B cell (primary cell): ENCODE results near the gene GASK1A. TPM values are rescaled to one million over a fixed set of nuclear protein-coding genes. Genes with fewer than 3 reads are reported as not detected.

Experiments used
- ATAC-seq: fragments of 200-7000 bp; cut with Tn5 transposase; one replicate; pipeline ENCODE4 v1.10.0; 2021; ENCODE audit warnings: low read depth, mild to moderate bottlenecking, moderate number of reproducible peaks, moderate library complexity
- CTCF ChIA-PET: fragments of 350-600 bp; sonication (Branson Sonifier 250); formaldehyde crosslinking; loops from one replicate; lab custom pipeline; 2021; ENCODE audit warnings: antibody characterized with exemption, inconsistent platforms; lab: Charles Lee
- POLR2A ChIA-PET: fragments of 350-600 bp; sonication (Branson Sonifier 250); formaldehyde crosslinking; loops from one replicate; lab custom pipeline; 2021; ENCODE audit warnings: antibody characterized with exemption; lab: Charles Lee
- DNase-seq: peaks from one replicate; pipeline ENCODE4 v3.0.0; 2013
- H2AFZ ChIP-seq: 2 replicates; pipeline ENCODE4 v1.6.1; 2012; ENCODE audit warnings: mild to moderate bottlenecking, low read depth, low read length; ENCODE audit not compliant: insufficient read depth, poor library complexity, severe bottlenecking
- H3K27ac ChIP-seq, 2 donors: 1 replicate in 1 of 2; 2 replicates in 1 of 2; pipeline ENCODE4 v1.5.1; 2012 to 2013; ENCODE audit warnings: low read length in 2 of 2, mild to moderate bottlenecking in 2 of 2, moderate library complexity in 1 of 2
- H3K27me3 ChIP-seq, 4 experiments: fragments of 200-600 bp in 1 of 4; sonication (generic) in 1 of 4; replicated peaks in 1 of 4; 1 replicate in 2 of 4; 2 replicates in 2 of 4; pipeline versions ENCODE4 v1.6.1 to v1.7.0; 2013 to 2016; ENCODE audit warnings: low read length in 3 of 4, mild to moderate bottlenecking in 2 of 4, mixed read lengths in 1 of 4, moderate library complexity in 1 of 4; ENCODE audit not compliant: insufficient read depth in 4 of 4, control insufficient read depth in 3 of 4; ENCODE audit errors: control extremely low read depth in 1 of 4
- H3K36me3 ChIP-seq, 2 experiments: replicated peaks in 1 of 2; 1 replicate in 1 of 2; 2 replicates in 1 of 2; pipeline versions ENCODE4 v1.6.1 to v1.7.1; 2013; ENCODE audit warnings: low read length in 1 of 2; ENCODE audit not compliant: insufficient read depth in 2 of 2, control insufficient read depth in 1 of 2; ENCODE audit errors: control extremely low read depth in 1 of 2, extremely low read depth in 1 of 2
- H3K4me1 ChIP-seq, 2 donors: fragments of 200-600 bp in 1 of 2; sonication (generic) in 1 of 2; 1 replicate in 1 of 2; 2 replicates in 1 of 2; pipeline versions ENCODE4 v1.5.1 to v1.6.1; 2013 to 2017; ENCODE audit warnings: low read length in 2 of 2; ENCODE audit not compliant: control insufficient read depth in 2 of 2, insufficient read depth in 2 of 2
- H3K4me2 ChIP-seq: replicated peaks from 2 replicates; pipeline ENCODE3; 2012; ENCODE audit warnings: mild to moderate bottlenecking, low read depth, low read length; ENCODE audit not compliant: poor library complexity, severe bottlenecking
- H3K4me3 ChIP-seq, 5 experiments: fragments of 200-600 bp in 1 of 5; sonication (generic) in 1 of 5; 1 replicate in 3 of 5; 2 replicates in 2 of 5; pipeline versions ENCODE4 v1.5.1 to v1.7.0; 2011 to 2016; ENCODE audit warnings: low read length in 4 of 5, mild to moderate bottlenecking in 4 of 5, low read depth in 2 of 5, control low read depth in 1 of 5, moderate library complexity in 1 of 5; ENCODE audit not compliant: insufficient read depth in 1 of 5; ENCODE audit errors: control extremely low read depth in 1 of 5, extremely low read depth in 1 of 5
- H3K79me2 ChIP-seq: fragments of 200-600 bp; sonication (generic); one replicate; pipeline ENCODE4 v1.6.0; 2016; ENCODE audit warnings: low read length; ENCODE audit not compliant: control insufficient read depth, insufficient read depth
- H3K9ac ChIP-seq: fragments of 200-600 bp; sonication (generic); 2 replicates; pipeline ENCODE4 v1.6.1; 2017; ENCODE audit warnings: mild to moderate bottlenecking, low read length, moderate library complexity
- H3K9me3 ChIP-seq, 3 donors: one replicate each; pipeline versions ENCODE4 v1.6.1 to v1.7.1; 2013; ENCODE audit warnings: low read length in 2 of 3; ENCODE audit not compliant: control insufficient read depth in 2 of 3, insufficient read depth in 1 of 3; ENCODE audit errors: control extremely low read depth in 1 of 3
- H4K20me1 ChIP-seq: 2 replicates; pipeline ENCODE4 v1.6.0; 2012; ENCODE audit warnings: mild to moderate bottlenecking, low read length; ENCODE audit not compliant: insufficient read depth, control insufficient read depth, poor library complexity, severe bottlenecking
- H3K27ac Mint-ChIP-seq: one replicate; pipeline ENCODE4 v1.8.0; 2021; ENCODE audit warnings: mixed read lengths
- H3K27me3 Mint-ChIP-seq: one replicate; pipeline ENCODE4 v1.8.0; 2021; ENCODE audit warnings: mixed read lengths
- H3K4me1 Mint-ChIP-seq: one replicate; pipeline ENCODE4 v1.8.0; 2021; ENCODE audit warnings: mixed read lengths
- H3K4me3 Mint-ChIP-seq: one replicate; pipeline ENCODE4 v1.8.0; 2021; ENCODE audit warnings: mixed read lengths
- H3K9me3 Mint-ChIP-seq: one replicate; pipeline ENCODE4 v1.8.0; 2022; ENCODE audit warnings: mixed read lengths; ENCODE audit not compliant: insufficient read depth
- CTCF ChIP-seq: fragments of 200-600 bp; IDR thresholded peaks from one replicate; pipeline ENCODE4 v1.8.0; 2022; ENCODE audit warnings: antibody characterized with exemption, mild to moderate bottlenecking
- EZH2 ChIP-seq: IDR thresholded peaks from 2 replicates; pipeline ENCODE4 v1.6.1; 2012; ENCODE audit warnings: borderline replicate concordance, low read depth, mild to moderate bottlenecking, moderate library complexity, low read length; ENCODE audit not compliant: insufficient read depth, poor library complexity, severe bottlenecking
- WGBS: methylation state at CpG from one replicate; pipeline ENCODE4 v1.1.5; 2013; ENCODE audit warnings: missing lambda C conversion rate; ENCODE audit not compliant: insufficient coverage; 5-methylcytosine and 5-hydroxymethylcytosine counted together
- intact Hi-C: fragments of 100-400 bp; cut with micrococcal nuclease; formaldehyde crosslinking; loops from one replicate; pipeline ENCODE4 v1.10.0; 2022
- polyA plus RNA-seq: library from polyadenylated mRNA; depleted of rRNA; stranded (reverse); fragments of >200 nt; gene quantifications from 2 replicates; pipeline ENCODE4 v1.2.3, GENCODE V29; 2012
- total RNA-seq, 2 donors: library from RNA; stranded (reverse); fragments of 120-200 nt in 1 of 2; gene quantifications; 1 replicate in 1 of 2; 2 replicates in 1 of 2; pipeline versions ENCODE4 v1.2.3 to v1.2.4, GENCODE V29; 2013 to 2022

GASK1A gene
- total and polyA plus RNA-seq, 2 donors (not counting 1 experiment from before 2014, with no cell fraction given) = not detected

- Histone ChIP-seq H3K27ac (no peak overlapping the region), H3K4me3 (no peak overlapping the region), H3K4me2 (no peak overlapping the region), H3K9me3 (peaks cover 0 to 51% (median 32%) of the 10 kb centered on the region in 3 donors), H3K79me2 (no peaks in the 10 kb centered on the region), H3K27me3 (peaks cover 0 to 4% (median 1%) of the 10 kb centered on the region in 4 experiments), H4K20me1 (no peaks in the 10 kb centered on the region), H3K4me1 (no peaks in the 10 kb centered on the region), H3K36me3 (no peaks in the 10 kb centered on the region), H2AFZ (no peak overlapping the region), H3K9ac (no peak overlapping the region)
- H3K4me3 Mint-ChIP-seq = no peak overlapping the region
- no peaks in the 10 kb centered on the region for H3K9me3 Mint-ChIP-seq
- DNase-seq (no peak), ATAC-seq (no peak)
- 85% methylated on average over 5 of the region's 9 CpGs for WGBS
- H3K27me3 Mint-ChIP-seq = peaks cover 10% of the 10 kb centered on the region
- no peaks in the 10 kb centered on the region for H3K4me1 Mint-ChIP-seq
- intact Hi-C loops = no loop called here
- ChIA-PET CTCF (no interaction called here), POLR2A (no interaction called here)
- TF ChIP-seq CTCF = no peak
- no peak for TF ChIP-seq EZH2
- no peak overlapping the region for H3K27ac Mint-ChIP-seq
Measured at GRCh38 chr3:43017593-43018195, 38.6 kb downstream of the GASK1A start.

- Histone ChIP-seq H3K27ac (no peak overlapping the region), H2AFZ (no peak overlapping the region), H4K20me1 (no peaks in the 10 kb centered on the region), H3K4me3 (no peak overlapping the region), H3K9ac (no peak overlapping the region), H3K4me1 (no peaks in the 10 kb centered on the region), H3K4me2 (no peak overlapping the region), H3K79me2 (no peaks in the 10 kb centered on the region), H3K9me3 (peaks cover 0 to 46% (median 30%) of the 10 kb centered on the region in 3 donors), H3K27me3 (peaks cover 0 to 4% (median 1%) of the 10 kb centered on the region in 4 experiments), H3K36me3 (no peaks in the 10 kb centered on the region)
- ATAC-seq (no peak), DNase-seq (no peak)
- Mint-ChIP-seq H3K4me1 (no peaks in the 10 kb centered on the region), H3K27ac (no peak overlapping the region), H3K27me3 (peaks cover 13% of the 10 kb centered on the region), H3K4me3 (no peak overlapping the region), H3K9me3 (no peaks in the 10 kb centered on the region)
- no CpG with 5 or more reads among the region's 2 CpGs for WGBS
- ChIA-PET POLR2A (no interaction called here), CTCF (no interaction called here)
- TF ChIP-seq CTCF (no peak), EZH2 (no peak)
- intact Hi-C loops = no loop called here
Measured at GRCh38 chr3:43018246-43018645, 39.1 kb downstream of the GASK1A start.
